ENCODE measurements around the gene KARS1.

The KARS1 gene

GRCh38 chr16:75647492-75648264 is at the start of gene KARS1, which contains the start of gene TERF2IP:
KARS1 (minus strand) TSS chr16:75647665; CDS start chr16:75647639, 26 bp downstream.
TERF2IP (plus strand) TSS chr16:75647773; CDS start chr16:75647883, 110 bp downstream.
- in situ Hi-C loops (cut with MboI; ENCODE audit: low sequenced_read_pairs): no loop called here

- in situ Hi-C loops (cut with MboI; ENCODE audit: low sequenced_read_pairs): no loop called here
Measured at GRCh38 chr16:75695708-75696107, 48.2 kb upstream of the KARS1 start.

GRCh38 chr16:75687361-75687760 is 39.9 kb upstream of the KARS1 start:
- in situ Hi-C loops (cut with MboI; ENCODE audit: low sequenced_read_pairs): no loop called here

GRCh38 chr16:75682308-75682707 is 34.8 kb upstream of the KARS1 start:
- in situ Hi-C loops (cut with MboI; ENCODE audit: low sequenced_read_pairs): no loop called here

GRCh38 chr16:75679366-75679765 is 31.9 kb upstream of the KARS1 start:
- in situ Hi-C loops (cut with MboI; ENCODE audit: low sequenced_read_pairs): no loop called here

DNA sequence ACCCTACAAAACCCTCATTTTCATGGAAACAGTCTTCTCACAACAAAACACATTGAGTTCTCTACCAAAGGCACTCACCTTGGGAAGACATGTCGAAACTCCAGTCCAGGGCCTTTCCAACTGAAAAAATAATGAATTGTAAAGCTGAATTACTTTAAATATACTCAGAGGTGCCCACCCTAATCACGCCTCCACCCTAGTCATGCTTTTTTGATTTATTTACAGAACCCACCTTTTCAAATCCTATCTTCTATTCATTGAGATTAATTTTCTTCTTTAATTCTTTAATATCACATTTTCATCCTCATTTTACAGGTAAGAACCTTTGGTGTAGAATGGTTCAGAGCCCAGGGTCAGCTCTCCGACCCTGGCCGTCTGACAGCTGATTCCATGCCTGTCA is 29.4 kb upstream of the KARS1 start, which contains the start of gene CPHXL2:
Gene CPHXL2, minus strand, starts transcription at position 101 of the 400 bp plus-strand sequence. Its CDS starts 10 bp downstream, at position 91.
- in situ Hi-C loops (cut with MboI; ENCODE audit: low sequenced_read_pairs): no loop called here

GRCh38 chr16:75667503-75667902 is 20.0 kb upstream of the KARS1 start:
- in situ Hi-C loops (cut with MboI; ENCODE audit: low sequenced_read_pairs): no loop called here

GRCh38 chr16:75660726-75661302 is 13.3 kb upstream of the KARS1 start:
- in situ Hi-C loops (cut with MboI; ENCODE audit: low sequenced_read_pairs): no loop called here

GRCh38 chr16:75660321-75660720 is 12.9 kb upstream of the KARS1 start:
- in situ Hi-C loops (cut with MboI; ENCODE audit: low sequenced_read_pairs): no loop called here

- in situ Hi-C loops (cut with MboI; ENCODE audit: low sequenced_read_pairs): no loop called here
Measured at GRCh38 chr16:75658175-75658574, 10.7 kb upstream of the KARS1 start.

DNA sequence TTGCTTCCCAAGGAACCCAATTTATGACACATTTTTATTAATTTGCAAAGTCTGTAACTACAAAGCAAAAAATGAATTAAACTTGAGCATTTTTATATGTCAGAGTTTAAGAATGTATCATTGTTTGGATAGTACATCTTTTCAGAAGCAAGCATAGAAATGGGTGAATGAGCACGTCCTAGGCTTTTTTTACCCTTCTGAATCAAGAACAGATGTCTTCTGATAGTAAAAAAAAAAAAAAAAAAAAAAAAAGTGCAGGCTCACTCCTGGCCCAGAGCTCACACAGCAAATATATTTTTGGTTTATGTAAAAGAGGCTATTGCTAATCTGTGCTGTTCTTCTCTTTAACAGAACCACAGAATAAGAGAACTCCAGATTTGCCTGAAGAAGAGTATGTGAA is 6.5 kb upstream of the KARS1 start:
- in situ Hi-C loops (cut with MboI; ENCODE audit: low sequenced_read_pairs): no loop called here

- in situ Hi-C loops (cut with MboI; ENCODE audit: low sequenced_read_pairs): no loop called here
Measured at GRCh38 chr16:75648265-75649076, 1.0 kb upstream of the KARS1 start.

GRCh38 chr16:75647112-75647491 is 363 bp downstream of the KARS1 start:
- in situ Hi-C loops (cut with MboI; ENCODE audit: low sequenced_read_pairs): no loop called here

GRCh38 chr16:75644240-75645012 is 3.0 kb downstream of the KARS1 start:
- in situ Hi-C loops (cut with MboI; ENCODE audit: low sequenced_read_pairs): no loop called here

DNA sequence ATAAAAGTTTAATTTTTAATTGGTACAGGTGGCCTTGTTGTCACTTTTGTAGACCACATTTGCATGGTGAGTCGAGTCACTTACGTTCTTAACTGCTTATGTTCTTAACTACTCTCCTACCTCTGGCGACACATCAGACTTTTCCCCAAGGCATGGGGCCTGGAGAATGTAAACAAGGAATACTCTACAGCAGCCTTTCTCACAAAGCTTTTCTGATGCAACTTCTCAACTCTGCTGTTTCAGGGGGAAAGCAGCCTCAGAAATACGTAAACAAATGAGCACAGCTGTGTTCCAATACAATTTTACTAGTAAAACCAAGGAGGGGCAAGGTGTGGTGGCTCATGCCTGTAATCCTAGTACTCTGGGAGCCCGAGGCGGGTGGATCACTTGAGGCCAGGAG is 6.9 kb downstream of the KARS1 start:
- in situ Hi-C loops (cut with MboI; ENCODE audit: low sequenced_read_pairs): no loop called here

GRCh38 chr16:75635036-75635435 is 12.4 kb downstream of the KARS1 start:
- in situ Hi-C loops (cut with MboI; ENCODE audit: low sequenced_read_pairs): no loop called here

- in situ Hi-C loops (cut with MboI; ENCODE audit: low sequenced_read_pairs): no loop called here
Measured at GRCh38 chr16:75632857-75633256, 14.6 kb downstream of the KARS1 start.

DNA sequence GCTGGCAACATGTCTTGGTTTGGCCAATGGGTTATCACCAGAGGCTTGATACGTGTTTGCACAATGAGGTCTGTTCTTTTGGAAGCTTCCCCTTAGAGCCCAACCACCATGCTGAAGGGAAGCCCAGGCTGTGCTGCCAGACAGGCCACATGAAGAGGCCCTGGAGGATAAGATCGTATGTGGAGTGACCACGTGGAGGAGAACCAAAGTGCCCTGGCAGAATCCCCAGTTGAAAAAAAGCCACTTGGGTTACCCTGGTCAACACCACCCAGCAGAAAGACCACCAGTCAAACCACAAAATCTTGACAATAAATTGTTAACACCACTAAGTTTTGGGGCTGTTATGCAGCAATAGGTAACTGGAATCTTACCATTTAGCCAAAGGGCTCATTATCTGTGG is 17.4 kb downstream of the KARS1 start:
- in situ Hi-C loops (cut with MboI; ENCODE audit: low sequenced_read_pairs): no loop called here

GRCh38 chr16:75629132-75629531 is 18.3 kb downstream of the KARS1 start:
- in situ Hi-C loops (cut with MboI; ENCODE audit: low sequenced_read_pairs): no loop called here

DNA sequence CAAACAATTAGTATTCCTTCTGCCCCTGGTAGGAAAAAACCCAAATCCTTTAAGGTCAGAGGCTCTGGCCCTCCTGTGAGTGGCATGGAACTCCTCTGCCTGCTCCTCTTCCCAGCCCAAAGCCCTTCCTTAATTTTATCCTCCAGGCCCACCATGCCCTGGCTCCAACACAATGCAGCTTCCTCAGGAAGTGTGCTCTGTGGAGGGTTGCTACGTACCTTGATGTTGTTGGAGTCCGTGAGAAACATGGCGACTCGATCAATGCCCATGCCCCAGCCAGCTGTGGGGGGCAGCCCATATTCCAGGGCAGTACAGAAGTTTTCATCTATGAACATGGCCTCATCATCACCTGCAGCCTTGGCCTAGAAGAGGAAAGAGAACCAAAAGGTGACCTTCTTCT is 19.1 kb downstream of the KARS1 start:
- in situ Hi-C loops (cut with MboI; ENCODE audit: low sequenced_read_pairs): no loop called here

- in situ Hi-C loops (cut with MboI; ENCODE audit: low sequenced_read_pairs): no loop called here
Measured at GRCh38 chr16:75627851-75628250, 19.6 kb downstream of the KARS1 start.

Data from hTERT RPE-1 (cell line).